ENCODE measurements around the gene FBXO27. TPM values are rescaled to one million over a fixed set of nuclear protein-coding genes. Genes with fewer than 3 reads are reported as not detected.
"Not testable (repeated sequence)": the region's sequence is repeated elsewhere in the genome, so short reads cannot be mapped to it uniquely, and the experiment has no call there.

Gene FBXO27
- total RNA-seq, 1 donor = 4.7 TPM

GRCh38 chr19:39074942-39075341 lies 42.6 kb upstream of the FBXO27 start:
- TF ChIP-seq, protein P1, sequence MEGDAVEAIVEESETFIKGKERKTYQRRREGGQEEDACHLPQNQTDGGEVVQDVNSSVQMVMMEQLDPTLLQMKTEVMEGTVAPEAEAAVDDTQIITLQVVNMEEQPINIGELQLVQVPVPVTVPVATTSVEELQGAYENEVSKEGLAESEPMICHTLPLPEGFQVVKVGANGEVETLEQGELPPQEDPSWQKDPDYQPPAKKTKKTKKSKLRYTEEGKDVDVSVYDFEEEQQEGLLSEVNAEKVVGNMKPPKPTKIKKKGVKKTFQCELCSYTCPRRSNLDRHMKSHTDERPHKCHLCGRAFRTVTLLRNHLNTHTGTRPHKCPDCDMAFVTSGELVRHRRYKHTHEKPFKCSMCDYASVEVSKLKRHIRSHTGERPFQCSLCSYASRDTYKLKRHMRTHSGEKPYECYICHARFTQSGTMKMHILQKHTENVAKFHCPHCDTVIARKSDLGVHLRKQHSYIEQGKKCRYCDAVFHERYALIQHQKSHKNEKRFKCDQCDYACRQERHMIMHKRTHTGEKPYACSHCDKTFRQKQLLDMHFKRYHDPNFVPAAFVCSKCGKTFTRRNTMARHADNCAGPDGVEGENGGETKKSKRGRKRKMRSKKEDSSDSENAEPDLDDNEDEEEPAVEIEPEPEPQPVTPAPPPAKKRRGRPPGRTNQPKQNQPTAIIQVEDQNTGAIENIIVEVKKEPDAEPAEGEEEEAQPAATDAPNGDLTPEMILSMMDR (IDR thresholded peaks at IDR 0.05; ENCODE audit: extremely low read depth, low read depth, low read length) = no peak
- H3K27me3 ChIP-seq (ENCODE audit: insufficient read depth, low read length) = no peaks in the 10 kb centered on the region
- no peaks in the 10 kb centered on the region for H3K9me3 ChIP-seq (ENCODE audit: low read depth, low read length)
- no peaks in the 10 kb centered on the region for H3K79me2 ChIP-seq (ENCODE audit: insufficient read depth, low read length)
- H3K4me2 ChIP-seq (ENCODE audit: insufficient read depth, low read length) = no peak overlapping the region
- no peak overlapping the region for H2AFZ ChIP-seq (ENCODE audit: low read length)
- H3K4me3 ChIP-seq (ENCODE audit: insufficient read depth, low read length) = no peak overlapping the region
- no peak for DNase-seq (ENCODE audit: insufficient read length, low spot score, missing footprints)
- H3K4me1 ChIP-seq (ENCODE audit: insufficient read depth, low read length) = peaks cover 31% of the 10 kb centered on the region
- no peaks in the 10 kb centered on the region for H4K20me1 ChIP-seq (ENCODE audit: insufficient read depth, low read length)
- peak overlapping the region; percentile 57 for H3K27ac ChIP-seq (ENCODE audit: low read depth, low read length)
- H3K36me3 ChIP-seq (ENCODE audit: insufficient read depth, low read length) = no peaks in the 10 kb centered on the region

DNA sequence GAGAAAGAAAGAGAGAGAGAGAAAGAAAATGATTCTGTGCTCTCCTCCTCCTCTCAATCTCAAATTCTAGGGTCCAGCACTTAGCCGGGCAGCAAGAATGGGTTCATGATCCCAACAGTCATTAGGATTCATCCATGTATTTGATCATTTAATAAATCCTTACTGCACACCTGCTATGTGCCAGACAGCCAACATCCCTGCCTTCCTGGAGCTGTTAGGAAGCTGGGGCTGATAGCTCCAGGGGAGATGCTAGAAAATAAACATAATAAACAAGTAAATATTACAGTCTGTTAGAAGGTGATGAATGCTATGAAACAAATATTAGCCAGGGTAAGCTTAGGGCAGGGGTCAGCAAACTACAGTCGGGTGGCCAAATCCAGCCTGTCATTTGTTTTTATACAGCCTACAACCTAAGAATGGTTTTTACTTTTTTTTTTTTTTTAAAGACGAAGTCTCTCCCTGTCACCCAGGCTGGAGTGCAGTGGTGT lies 41.9 kb upstream of the FBXO27 start:
- DNase-seq (ENCODE audit: insufficient read length, low spot score, missing footprints) = peak; percentile 17
- H2AFZ ChIP-seq (ENCODE audit: low read length) = peak overlapping the region; percentile 73
- H3K9me3 ChIP-seq (ENCODE audit: low read depth, low read length) = no peaks in the 10 kb centered on the region
- TF ChIP-seq, protein P1 (IDR thresholded peaks at IDR 0.05; ENCODE audit: extremely low read depth, low read depth, low read length) = no peak
- H3K27me3 ChIP-seq (ENCODE audit: insufficient read depth, low read length) = no peaks in the 10 kb centered on the region
- H4K20me1 ChIP-seq (ENCODE audit: insufficient read depth, low read length) = no peaks in the 10 kb centered on the region
- H3K4me3 ChIP-seq (ENCODE audit: insufficient read depth, low read length) = peak overlapping the region; percentile 19
- H3K36me3 ChIP-seq (ENCODE audit: insufficient read depth, low read length) = no peaks in the 10 kb centered on the region
- H3K4me2 ChIP-seq (ENCODE audit: insufficient read depth, low read length) = peak overlapping the region; percentile 60
- peaks cover 28% of the 10 kb centered on the region for H3K4me1 ChIP-seq (ENCODE audit: insufficient read depth, low read length)
- no peaks in the 10 kb centered on the region for H3K79me2 ChIP-seq (ENCODE audit: insufficient read depth, low read length)
- H3K27ac ChIP-seq (ENCODE audit: low read depth, low read length) = peak overlapping the region; percentile 80

- Histone ChIP-seq H3K9me3 (ENCODE audit: low read depth, low read length) (no peaks in the 10 kb centered on the region), H3K27ac (ENCODE audit: low read depth, low read length) (no peak overlapping the region), H3K4me3 (ENCODE audit: insufficient read depth, low read length) (no peak overlapping the region), H4K20me1 (ENCODE audit: insufficient read depth, low read length) (no peaks in the 10 kb centered on the region), H3K4me1 (ENCODE audit: insufficient read depth, low read length) (peaks cover 17% of the 10 kb centered on the region), H2AFZ (ENCODE audit: low read length) (peak overlapping the region; percentile 54), H3K36me3 (ENCODE audit: insufficient read depth, low read length) (no peaks in the 10 kb centered on the region), H3K27me3 (ENCODE audit: insufficient read depth, low read length) (no peaks in the 10 kb centered on the region), H3K4me2 (ENCODE audit: insufficient read depth, low read length) (no peak overlapping the region), H3K79me2 (ENCODE audit: insufficient read depth, low read length) (no peaks in the 10 kb centered on the region)
- TF ChIP-seq, protein P1 (IDR thresholded peaks at IDR 0.05; ENCODE audit: extremely low read depth, low read depth, low read length) = no peak
- peak; percentile 78 for DNase-seq (ENCODE audit: insufficient read length, low spot score, missing footprints)
These were observed 38.5 kb upstream of the FBXO27 start for GRCh38 chr19:39070888-39071287.

- not testable (repeated sequence) for DNase-seq (ENCODE audit: insufficient read length, low spot score, missing footprints); H2AFZ ChIP-seq (ENCODE audit: low read length); H3K79me2 ChIP-seq (ENCODE audit: insufficient read depth, low read length); H3K4me1 ChIP-seq (ENCODE audit: insufficient read depth, low read length); H3K27ac ChIP-seq (ENCODE audit: low read depth, low read length); H3K4me3 ChIP-seq (ENCODE audit: insufficient read depth, low read length); H3K36me3 ChIP-seq (ENCODE audit: insufficient read depth, low read length); H4K20me1 ChIP-seq (ENCODE audit: insufficient read depth, low read length); H3K27me3 ChIP-seq (ENCODE audit: insufficient read depth, low read length); H3K9me3 ChIP-seq (ENCODE audit: low read depth, low read length); H3K4me2 ChIP-seq (ENCODE audit: insufficient read depth, low read length)
These were observed 35.9 kb upstream of the FBXO27 start for GRCh38 chr19:39068259-39068658.
